ENCODE data around the gene GARIN5A.

DNA sequence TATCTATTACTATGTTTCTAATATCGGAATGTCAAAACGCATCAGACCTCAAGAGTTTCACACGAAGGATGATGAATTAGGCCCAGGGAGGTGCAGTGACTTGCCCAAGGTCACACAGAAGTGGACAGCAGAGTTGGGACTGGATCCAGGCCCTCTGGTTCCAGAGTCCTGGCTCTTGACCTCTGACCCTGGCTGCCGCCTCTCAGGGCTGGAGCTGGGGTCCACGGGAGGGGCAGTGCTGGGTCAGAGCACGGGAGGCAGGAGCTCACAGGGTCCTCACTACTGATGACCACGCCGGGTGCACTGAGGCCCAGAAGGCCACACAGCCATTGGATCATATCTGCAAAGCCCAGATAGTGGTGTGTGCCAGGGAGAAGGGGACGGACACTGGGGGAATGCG, 46.2 kb upstream of the GARIN5A start:
- TF ChIP-seq, protein P1, sequence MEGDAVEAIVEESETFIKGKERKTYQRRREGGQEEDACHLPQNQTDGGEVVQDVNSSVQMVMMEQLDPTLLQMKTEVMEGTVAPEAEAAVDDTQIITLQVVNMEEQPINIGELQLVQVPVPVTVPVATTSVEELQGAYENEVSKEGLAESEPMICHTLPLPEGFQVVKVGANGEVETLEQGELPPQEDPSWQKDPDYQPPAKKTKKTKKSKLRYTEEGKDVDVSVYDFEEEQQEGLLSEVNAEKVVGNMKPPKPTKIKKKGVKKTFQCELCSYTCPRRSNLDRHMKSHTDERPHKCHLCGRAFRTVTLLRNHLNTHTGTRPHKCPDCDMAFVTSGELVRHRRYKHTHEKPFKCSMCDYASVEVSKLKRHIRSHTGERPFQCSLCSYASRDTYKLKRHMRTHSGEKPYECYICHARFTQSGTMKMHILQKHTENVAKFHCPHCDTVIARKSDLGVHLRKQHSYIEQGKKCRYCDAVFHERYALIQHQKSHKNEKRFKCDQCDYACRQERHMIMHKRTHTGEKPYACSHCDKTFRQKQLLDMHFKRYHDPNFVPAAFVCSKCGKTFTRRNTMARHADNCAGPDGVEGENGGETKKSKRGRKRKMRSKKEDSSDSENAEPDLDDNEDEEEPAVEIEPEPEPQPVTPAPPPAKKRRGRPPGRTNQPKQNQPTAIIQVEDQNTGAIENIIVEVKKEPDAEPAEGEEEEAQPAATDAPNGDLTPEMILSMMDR (IDR thresholded peaks at IDR 0.05 in 8 of 11, conservative IDR thresholded peaks at IDR 0.05 in 3 of 11) = no peak
- TF ChIP-seq POLR2A (IDR thresholded peaks at IDR 0.05) = no peak
- no peak for TF ChIP-seq POLR2AphosphoS5 (IDR thresholded peaks at IDR 0.05)
